Mammary epithelial cell (primary cell): ENCODE data around the gene TRIM31.

Experiments
- CTCF ChIP-seq, 2 donors: IDR thresholded peaks in 1 of 2; conservative IDR thresholded peaks in 1 of 2; 2 replicates each; pipeline ENCODE4 v1.5.1; 2011 to 2012; ENCODE audit warnings: inconsistent platforms in 2 of 2, low read length in 2 of 2, mild to moderate bottlenecking in 2 of 2, control low read depth in 1 of 2, low read depth in 1 of 2; ENCODE audit not compliant: insufficient read depth in 1 of 2; ENCODE audit errors: extremely low read depth in 1 of 2
- EZH2 ChIP-seq: IDR thresholded peaks from 2 replicates; pipeline ENCODE4 v1.6.1; 2012; ENCODE audit warnings: low read length, inconsistent platforms, borderline replicate concordance

GRCh38 chr6:30093951-30094661, 18.8 kb downstream of the TRIM31 start:
- no peak for TF ChIP-seq CTCF (conservative IDR thresholded peaks at IDR 0.05 in 1 of 2, IDR thresholded peaks at IDR 0.05 in 1 of 2; ENCODE audit: extremely low read depth in 1 of 2, insufficient read depth in 1 of 2, low read depth in 1 of 2, low read length in 2 of 2)
- TF ChIP-seq EZH2: no peak
